Measurements from ENCODE around the gene MAP1B.

MAP1B gene

DNA sequence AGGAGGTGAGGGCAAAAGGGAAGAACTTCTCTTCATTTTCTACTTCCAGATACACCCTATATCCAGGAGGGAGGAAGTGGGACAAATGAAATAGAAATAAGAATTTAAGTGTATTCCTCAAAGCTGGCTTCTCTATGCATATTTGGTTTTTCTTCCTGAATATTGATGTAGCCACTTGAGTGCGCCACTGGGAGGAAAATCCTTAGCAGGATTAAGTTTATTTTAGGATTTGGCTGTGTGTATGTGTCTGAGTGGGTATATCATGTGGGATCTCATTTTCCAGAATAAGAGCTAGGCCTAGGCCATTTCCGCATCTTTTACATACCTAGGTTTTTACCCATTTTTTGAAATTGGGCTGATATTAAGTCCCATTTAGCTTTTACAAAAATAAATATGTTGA lies 42.5 kb downstream of the MAP1B start:
- POLR2A ChIA-PET, result no interaction called here
- CTCF ChIA-PET, result no interaction called here
- no peak for DNase-seq (ENCODE audit: extremely low spot score)
- TF ChIP-seq LEF1 (IDR thresholded peaks at IDR 0.05; ENCODE audit: borderline replicate concordance) (no peak), FOXM1 (IDR thresholded peaks at IDR 0.05; ENCODE audit: borderline replicate concordance) (no peak), PKNOX1 (IDR thresholded peaks at IDR 0.05) (no peak), ARNT (IDR thresholded peaks at IDR 0.05) (no peak), CTBP1 (IDR thresholded peaks at IDR 0.05; ENCODE audit: borderline replicate concordance) (no peak), SP1 (IDR thresholded peaks at IDR 0.05) (no peak), TARDBP (IDR thresholded peaks at IDR 0.05) (no peak), FOXA1 (IDR thresholded peaks at IDR 0.05) (no peak), ZNF384 (IDR thresholded peaks at IDR 0.05) (no peak), L3MBTL2 (conservative IDR thresholded peaks at IDR 0.05) (no peak), BHLHE40 (IDR thresholded peaks at IDR 0.05; ENCODE audit: borderline replicate concordance) (no peak), HDGF (IDR thresholded peaks at IDR 0.05; ENCODE audit: borderline replicate concordance) (no peak), NFRKB (IDR thresholded peaks at IDR 0.05) (no peak), ELF4 (IDR thresholded peaks at IDR 0.05) (no peak), SUZ12 (IDR thresholded peaks at IDR 0.05) (no peak), FOXK2 (IDR thresholded peaks at IDR 0.05) (no peak)

GRCh38 chr5:72151169-72151568 lies 43.9 kb downstream of the MAP1B start:
- ChIA-PET POLR2A (no interaction called here), CTCF (no interaction called here)
- TF ChIP-seq FOXA1 (IDR thresholded peaks at IDR 0.05) (no peak), LEF1 (IDR thresholded peaks at IDR 0.05; ENCODE audit: borderline replicate concordance) (no peak), PKNOX1 (IDR thresholded peaks at IDR 0.05) (no peak), SUZ12 (IDR thresholded peaks at IDR 0.05) (no peak), BHLHE40 (IDR thresholded peaks at IDR 0.05; ENCODE audit: borderline replicate concordance) (no peak), L3MBTL2 (conservative IDR thresholded peaks at IDR 0.05) (no peak), ELF4 (IDR thresholded peaks at IDR 0.05) (no peak), SP1 (IDR thresholded peaks at IDR 0.05) (no peak), HDGF (IDR thresholded peaks at IDR 0.05; ENCODE audit: borderline replicate concordance) (no peak), ARNT (IDR thresholded peaks at IDR 0.05) (no peak), ZNF384 (IDR thresholded peaks at IDR 0.05) (no peak), NFRKB (IDR thresholded peaks at IDR 0.05) (no peak), FOXM1 (IDR thresholded peaks at IDR 0.05; ENCODE audit: borderline replicate concordance) (no peak), CTBP1 (IDR thresholded peaks at IDR 0.05; ENCODE audit: borderline replicate concordance) (no peak), FOXK2 (IDR thresholded peaks at IDR 0.05) (no peak), TARDBP (IDR thresholded peaks at IDR 0.05) (no peak)
- DNase-seq (ENCODE audit: extremely low spot score), result no peak

GRCh38 chr5:72151646-72152045 lies 44.4 kb downstream of the MAP1B start:
- POLR2A ChIA-PET, result no interaction called here
- no peak for DNase-seq (ENCODE audit: extremely low spot score)
- TF ChIP-seq HDGF (IDR thresholded peaks at IDR 0.05; ENCODE audit: borderline replicate concordance) (no peak), ARNT (IDR thresholded peaks at IDR 0.05) (no peak), CTBP1 (IDR thresholded peaks at IDR 0.05; ENCODE audit: borderline replicate concordance) (no peak), FOXK2 (IDR thresholded peaks at IDR 0.05) (no peak), L3MBTL2 (conservative IDR thresholded peaks at IDR 0.05) (no peak), TARDBP (IDR thresholded peaks at IDR 0.05) (no peak), PKNOX1 (IDR thresholded peaks at IDR 0.05) (no peak), ZNF384 (IDR thresholded peaks at IDR 0.05) (no peak), SP1 (IDR thresholded peaks at IDR 0.05) (no peak), LEF1 (IDR thresholded peaks at IDR 0.05; ENCODE audit: borderline replicate concordance) (no peak), FOXM1 (IDR thresholded peaks at IDR 0.05; ENCODE audit: borderline replicate concordance) (no peak)
- CTCF ChIA-PET, result no interaction called here

GRCh38 chr5:72152545-72152944 lies 45.3 kb downstream of the MAP1B start:
- TF ChIP-seq HDGF (IDR thresholded peaks at IDR 0.05; ENCODE audit: borderline replicate concordance), result no peak
- TF ChIP-seq ELF4 (IDR thresholded peaks at IDR 0.05), result no peak
- TF ChIP-seq ARNT (IDR thresholded peaks at IDR 0.05), result no peak
- TF ChIP-seq SP1 (IDR thresholded peaks at IDR 0.05), result no peak
- no peak for TF ChIP-seq FOXA1 (IDR thresholded peaks at IDR 0.05)
- TF ChIP-seq PKNOX1 (IDR thresholded peaks at IDR 0.05), result no peak
- TF ChIP-seq TARDBP (IDR thresholded peaks at IDR 0.05), result no peak
- no peak for TF ChIP-seq SUZ12 (IDR thresholded peaks at IDR 0.05)
- no peak for TF ChIP-seq FOXM1 (IDR thresholded peaks at IDR 0.05; ENCODE audit: borderline replicate concordance)
- DNase-seq (ENCODE audit: extremely low spot score), result no peak
- ChIA-PET CTCF (no interaction called here), POLR2A (no interaction called here)

GRCh38 chr5:72153551-72153950 lies 46.3 kb downstream of the MAP1B start:
- ChIA-PET CTCF (no interaction called here), POLR2A (no interaction called here)
- DNase-seq (ENCODE audit: extremely low spot score), result no peak
- TF ChIP-seq PKNOX1 (IDR thresholded peaks at IDR 0.05) (no peak), HDGF (IDR thresholded peaks at IDR 0.05; ENCODE audit: borderline replicate concordance) (no peak), SUZ12 (IDR thresholded peaks at IDR 0.05) (no peak), ZNF384 (IDR thresholded peaks at IDR 0.05) (no peak), ARNT (IDR thresholded peaks at IDR 0.05) (no peak), CTBP1 (IDR thresholded peaks at IDR 0.05; ENCODE audit: borderline replicate concordance) (no peak)
